Skin of body (tissue), 3 donors: ENCODE data around the gene TEX11. TPM values are rescaled to one million over a fixed set of nuclear protein-coding genes. Genes with fewer than 3 reads are reported as not detected.

Source experiments
- DNase-seq: peaks from one replicate; lab custom pipeline; 2025; lab: John Stamatoyannopoulos, UW
- small RNA-seq: library from RNA; depleted of rRNA; stranded (forward); fragments of <200 nt; gene quantifications from one replicate; pipeline ENCODE3, GENCODE V24; 2014; ENCODE audit warnings: low replicate concordance
- total RNA-seq: library from RNA; depleted of rRNA; stranded (reverse); fragments of >200 nt; gene quantifications from one replicate; pipeline ENCODE4 v1.2.3, GENCODE V29; 2014

Gene TEX11
- total RNA-seq, 1 donor from 2014 or later: not detected

DNA sequence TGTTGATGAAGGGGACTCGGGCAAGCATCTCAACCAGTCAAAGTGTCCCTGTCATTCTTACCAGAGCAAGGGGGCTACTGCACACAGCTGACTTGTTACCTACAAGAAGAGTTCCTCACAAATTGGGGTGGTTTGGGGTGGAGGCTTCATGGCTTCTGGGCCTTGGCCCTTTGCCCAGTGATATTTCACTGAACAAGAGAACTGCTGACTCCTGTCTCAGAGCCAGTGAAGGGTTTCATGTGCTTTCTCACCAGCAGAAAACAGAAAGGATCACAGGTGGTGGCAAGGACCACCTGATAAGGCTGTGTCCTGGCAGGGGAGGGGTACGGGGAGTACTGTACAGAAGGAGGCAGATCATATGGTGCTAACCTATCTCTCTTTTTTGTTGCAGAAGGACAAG, 410.4 kb downstream of the TEX11 start:
- DNase-seq: no peak

DNA sequence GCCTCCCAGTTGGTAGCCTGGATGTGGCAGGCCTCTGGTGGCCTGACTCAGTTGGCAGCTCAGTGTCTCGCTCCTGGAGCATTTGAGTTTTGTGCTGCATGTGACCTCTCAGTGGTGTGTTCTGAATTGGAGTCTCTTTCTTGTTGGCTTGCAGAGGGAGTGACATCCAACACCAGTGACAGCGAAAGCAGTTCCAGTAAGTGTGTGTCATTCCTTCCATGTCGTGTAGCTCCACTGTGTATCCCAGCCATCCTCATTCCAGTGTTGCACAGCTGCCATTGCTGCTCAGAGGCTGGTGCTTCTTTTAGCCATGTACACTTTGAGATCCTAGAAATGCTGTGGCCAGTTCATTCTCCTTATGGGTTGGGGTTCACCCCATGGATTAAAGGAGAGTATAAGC, 411.5 kb downstream of the TEX11 start:
- DNase-seq: no peak

DNA sequence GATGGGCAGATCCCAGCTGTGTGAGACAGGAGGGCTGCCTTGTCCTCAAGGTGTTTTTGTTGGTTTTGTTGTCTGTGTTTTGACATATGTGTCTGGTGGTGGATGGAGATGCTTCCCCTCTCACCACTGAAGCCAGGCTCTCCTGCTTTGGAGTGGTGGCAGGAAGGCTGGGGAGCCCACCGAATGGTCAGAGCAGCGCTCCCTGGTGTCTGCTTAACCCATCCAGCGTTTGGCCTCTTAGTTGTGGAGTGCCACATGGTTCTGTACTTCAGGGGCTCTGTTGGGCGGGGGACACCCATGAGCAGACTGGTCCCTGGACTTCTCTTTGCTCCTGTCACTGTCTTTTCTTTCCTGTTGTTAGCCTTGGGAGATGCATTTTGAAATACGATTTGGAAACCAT, 412.0 kb downstream of the TEX11 start:
- no peak for DNase-seq

DNA sequence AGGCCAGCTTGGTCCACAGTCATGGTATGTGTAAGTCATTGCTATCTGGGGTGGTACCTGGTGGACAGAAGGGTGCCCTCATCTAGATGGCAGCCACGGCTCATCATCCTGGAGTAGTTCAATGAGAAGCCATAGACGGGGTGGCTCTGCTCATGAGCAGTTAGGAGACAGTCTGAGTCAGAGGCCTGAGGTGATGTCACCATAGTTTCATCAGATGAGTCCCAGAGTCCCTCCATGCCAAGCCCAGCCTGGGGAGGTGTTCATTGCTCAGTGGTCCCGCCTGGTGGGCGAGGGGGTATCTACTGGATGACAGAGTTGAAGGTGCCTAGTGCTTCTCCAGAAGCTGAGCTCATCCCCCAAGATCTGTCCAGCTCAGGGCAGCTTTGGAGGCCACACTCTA, 414.1 kb downstream of the TEX11 start:
- no peak for DNase-seq

DNA sequence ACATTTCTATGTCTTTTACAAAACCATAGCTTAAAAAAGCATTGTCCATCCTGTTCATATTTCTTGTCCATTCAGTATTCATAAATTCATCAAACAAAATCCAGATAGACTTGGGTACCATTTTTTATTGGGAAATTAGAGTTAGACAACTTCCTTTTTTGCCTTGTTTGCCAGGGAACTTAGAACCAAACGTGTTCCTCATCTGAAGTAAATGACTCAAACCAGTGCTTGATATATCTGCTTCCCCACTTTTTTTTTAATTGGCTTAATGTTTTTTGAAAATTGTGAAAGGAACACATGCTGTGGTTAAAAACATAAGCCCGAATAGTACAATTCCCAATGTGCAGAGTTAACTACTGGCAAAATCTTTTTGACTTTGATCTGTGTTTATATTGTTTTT, 419.7 kb downstream of the TEX11 start:
- no peak for DNase-seq

DNA sequence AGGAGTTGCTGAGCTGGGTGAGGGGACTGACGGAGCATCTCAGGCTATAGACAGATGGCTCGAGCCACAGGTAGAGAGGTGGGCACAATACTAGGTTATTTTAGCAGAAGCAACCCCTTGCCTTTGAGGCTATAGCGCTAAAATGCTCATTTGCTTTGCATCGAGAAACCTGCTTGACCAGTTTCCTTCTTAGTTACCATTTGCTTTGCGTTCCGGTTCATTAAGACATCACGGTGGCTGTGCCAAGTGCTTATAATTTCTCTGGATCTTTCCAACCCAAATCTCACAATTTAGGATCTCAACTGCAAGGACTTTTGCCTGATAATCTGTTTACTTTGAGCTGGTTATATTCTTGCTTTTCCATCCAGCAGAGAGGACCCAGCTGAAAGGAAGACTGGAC, 423.0 kb downstream of the TEX11 start:
- DNase-seq: no peak

DNA sequence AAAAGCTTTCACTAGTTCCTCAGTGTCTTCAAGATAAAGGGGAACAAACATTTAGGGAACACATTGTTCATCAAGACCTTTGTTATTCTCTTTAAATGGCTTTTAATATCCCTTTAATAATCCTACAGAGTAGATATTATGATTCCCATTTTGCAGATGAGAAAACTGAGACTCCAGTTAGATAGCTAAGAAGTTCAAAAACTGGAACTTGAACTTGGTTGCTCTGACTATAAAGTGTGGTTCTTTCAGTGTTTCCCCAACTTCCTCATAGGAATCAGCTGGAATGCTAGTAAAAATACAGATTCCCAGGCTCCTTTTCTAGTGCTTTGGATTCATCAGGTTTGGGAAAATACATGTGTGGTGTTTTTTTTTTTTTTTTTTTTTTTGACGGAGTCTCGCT, 426.2 kb downstream of the TEX11 start:
- DNase-seq: no peak

DNA sequence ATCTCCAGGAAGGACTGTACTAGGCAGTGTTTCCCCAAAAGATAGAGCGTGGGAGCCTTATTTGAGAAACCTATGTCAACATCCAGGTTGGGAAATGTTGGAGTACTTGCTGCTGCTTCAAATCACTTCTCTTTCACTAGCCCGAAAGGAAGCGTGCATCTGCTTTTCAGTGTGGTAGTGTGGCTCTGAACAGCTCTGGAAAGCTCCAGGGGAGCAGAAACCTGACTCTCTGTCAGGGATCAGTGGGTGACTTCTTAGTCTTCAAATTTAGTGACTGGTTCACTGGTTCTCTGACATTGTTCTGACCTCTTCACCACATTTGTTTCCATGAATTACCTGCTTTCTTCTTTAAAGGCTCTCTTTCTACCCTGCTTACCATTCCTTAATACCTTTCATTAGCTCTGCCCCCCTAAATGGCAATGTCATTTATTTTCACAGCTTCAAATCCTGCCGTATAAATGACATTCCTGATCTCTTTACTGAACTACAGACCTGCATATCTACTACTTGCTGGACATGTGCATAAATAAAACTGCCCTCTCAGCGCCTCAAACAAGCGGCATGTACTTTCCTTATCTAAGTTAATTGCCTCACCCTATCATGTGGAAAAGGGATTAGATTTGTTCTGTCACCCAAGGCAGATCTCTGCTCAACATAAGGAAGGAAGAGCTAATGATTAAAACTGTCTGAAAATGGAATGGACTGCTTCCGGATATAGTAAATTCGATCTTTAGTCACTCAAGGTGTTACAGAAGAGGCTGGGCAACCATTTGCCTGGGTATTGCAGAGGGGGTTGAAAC, 426.8 kb downstream of the TEX11 start:
- DNase-seq: no peak

DNA sequence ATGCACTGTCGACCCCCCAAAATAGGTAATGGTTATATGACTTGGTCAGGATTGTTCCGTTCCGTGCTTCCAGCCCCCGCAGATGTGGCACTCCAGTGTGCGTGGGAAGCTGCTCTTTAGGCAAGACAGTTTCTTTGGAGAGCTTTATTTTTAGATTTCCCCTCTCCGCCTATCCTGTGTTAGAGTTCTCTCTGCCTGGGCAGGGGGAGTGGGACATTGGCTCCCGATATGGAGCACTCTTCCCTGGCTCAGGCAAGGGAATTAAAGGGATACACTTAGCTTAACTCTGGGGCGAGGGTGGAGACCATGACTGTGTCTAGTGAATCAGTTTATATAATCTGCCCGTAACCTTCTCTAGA, 427.9 kb downstream of the TEX11 start:
- no peak for DNase-seq

DNA sequence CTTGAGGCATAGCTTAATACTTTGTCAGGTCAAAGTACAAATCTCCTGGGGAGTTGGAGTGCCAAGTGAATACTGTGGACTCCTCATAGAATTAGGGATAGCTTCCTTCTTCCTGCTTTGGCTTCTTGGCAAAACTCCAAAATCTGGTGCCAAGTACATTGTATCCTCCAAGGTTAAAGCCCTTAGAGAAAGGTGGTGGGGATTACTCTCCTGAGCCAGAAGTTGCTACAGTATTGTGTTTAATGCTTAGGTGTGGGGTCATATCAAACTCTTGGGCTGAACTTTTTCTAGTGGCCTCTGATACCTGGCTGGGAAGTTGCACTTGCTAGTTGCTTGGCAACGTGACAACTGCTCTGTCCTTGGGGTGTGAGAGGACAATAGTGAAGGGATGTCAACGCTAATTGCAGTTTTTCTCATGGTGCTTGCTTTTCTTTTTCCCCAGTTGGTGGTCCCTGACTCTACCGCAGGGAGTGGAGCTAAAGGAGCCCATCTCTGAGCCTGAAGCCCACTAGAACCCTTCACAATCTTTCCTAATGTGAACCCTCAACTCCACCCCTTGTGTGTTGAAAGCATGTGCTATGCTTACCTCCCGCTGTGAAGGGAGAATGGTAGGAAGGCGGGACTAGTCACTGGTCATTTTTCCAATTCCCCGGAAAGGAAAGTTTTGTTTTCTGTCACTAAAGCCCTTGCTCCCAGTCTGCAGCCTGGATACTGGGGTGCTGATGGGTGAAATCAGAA, 428.4 kb downstream of the TEX11 start:
- no peak for DNase-seq

DNA sequence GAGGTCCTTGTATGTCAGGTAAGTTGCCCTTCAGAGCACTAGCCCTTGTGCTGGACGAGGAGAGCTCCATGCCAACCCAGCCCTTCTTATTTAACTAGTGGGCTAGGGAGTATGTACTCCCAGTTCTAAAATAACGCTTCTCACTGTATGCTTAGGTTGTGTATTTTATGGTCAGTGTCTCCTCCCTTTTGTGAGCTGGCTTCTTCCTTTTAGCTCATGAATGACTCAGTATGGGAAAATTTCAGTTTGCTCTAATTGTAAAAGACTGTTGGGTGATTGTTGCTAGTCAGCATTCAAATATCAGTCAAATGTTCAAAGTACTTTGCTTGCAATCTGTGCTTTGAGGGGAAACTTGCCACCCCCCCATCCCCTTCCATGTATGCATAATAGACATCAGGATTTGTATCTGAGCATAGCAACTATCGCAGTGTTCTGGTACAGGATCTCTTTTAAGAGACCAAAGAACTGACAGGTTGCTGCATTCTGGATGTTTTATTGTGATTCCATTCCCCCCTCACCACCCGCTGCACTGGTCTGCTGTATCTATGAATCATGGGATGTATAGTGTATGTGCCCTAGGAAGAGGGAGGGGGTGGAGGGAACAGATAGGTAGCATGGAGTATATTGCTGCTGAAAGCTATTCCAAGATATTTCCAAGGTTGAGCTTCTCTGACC, 429.1 kb downstream of the TEX11 start:
- DNase-seq: no peak

Small RNA genes lying within 50 kb of the gene (small RNA-seq; reads per million reads assigned to genes)
- not detected for gene SNORD3E

Other genes starting within 250 kb of the TEX11 start
- gene SLC7A3, start 22.4 kb upstream of the TEX11 start, total RNA-seq: 0.30 TPM
- 31.2 TPM for gene SNX12, start 159.6 kb upstream of the TEX11 start, total RNA-seq
- 9.9 TPM for gene FOXO4, start 187.1 kb upstream of the TEX11 start, total RNA-seq
- not detected for gene CXorf65, start 198.0 kb upstream of the TEX11 start, total RNA-seq
- gene IL2RG, start 202.9 kb upstream of the TEX11 start, total RNA-seq: 2.6 TPM
- gene MED12, start 209.9 kb upstream of the TEX11 start, total RNA-seq: 36.4 TPM
- 1.4 TPM for gene NLGN3, start 236.1 kb upstream of the TEX11 start, total RNA-seq